Measurements from ENCODE around the gene MTRFR. TPM values are rescaled to one million over a fixed set of nuclear protein-coding genes. Genes with fewer than 3 reads are reported as not detected.

MTRFR gene
- total RNA-seq, 1 donor from 2014 or later = 12.7 TPM

DNA sequence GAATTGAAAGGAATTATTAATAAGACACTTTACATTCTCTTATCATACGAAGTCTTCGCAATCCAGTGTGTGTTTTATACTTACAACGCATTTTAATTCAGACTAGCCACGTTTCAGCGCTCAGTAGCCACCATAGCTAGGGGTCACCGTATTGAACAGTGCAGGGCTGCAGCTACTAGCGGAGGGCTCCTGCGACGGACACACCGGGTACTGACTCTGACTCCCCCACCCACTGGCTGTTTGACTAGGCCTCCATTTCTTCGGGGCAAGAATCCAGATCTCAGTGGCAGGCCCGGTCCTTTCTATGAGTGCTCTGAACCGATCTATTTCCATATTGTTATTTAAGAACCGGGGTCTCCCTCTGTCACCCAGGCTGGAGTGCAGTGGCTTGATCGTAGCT lies 39.9 kb downstream of the MTRFR start:
- no peak overlapping the region for H3K27ac ChIP-seq
- DNase-seq (no peak), ATAC-seq (no peak)
- no peaks in the 10 kb centered on the region for H3K27me3 ChIP-seq (ENCODE audit: low read depth)
- no peak overlapping the region for H3K4me3 ChIP-seq
- H3K36me3 ChIP-seq = no peaks in the 10 kb centered on the region
- intact Hi-C loops (cut with DNase I) = no loop called here
- no peaks in the 10 kb centered on the region for H3K9me3 ChIP-seq
- TF ChIP-seq, protein P1, sequence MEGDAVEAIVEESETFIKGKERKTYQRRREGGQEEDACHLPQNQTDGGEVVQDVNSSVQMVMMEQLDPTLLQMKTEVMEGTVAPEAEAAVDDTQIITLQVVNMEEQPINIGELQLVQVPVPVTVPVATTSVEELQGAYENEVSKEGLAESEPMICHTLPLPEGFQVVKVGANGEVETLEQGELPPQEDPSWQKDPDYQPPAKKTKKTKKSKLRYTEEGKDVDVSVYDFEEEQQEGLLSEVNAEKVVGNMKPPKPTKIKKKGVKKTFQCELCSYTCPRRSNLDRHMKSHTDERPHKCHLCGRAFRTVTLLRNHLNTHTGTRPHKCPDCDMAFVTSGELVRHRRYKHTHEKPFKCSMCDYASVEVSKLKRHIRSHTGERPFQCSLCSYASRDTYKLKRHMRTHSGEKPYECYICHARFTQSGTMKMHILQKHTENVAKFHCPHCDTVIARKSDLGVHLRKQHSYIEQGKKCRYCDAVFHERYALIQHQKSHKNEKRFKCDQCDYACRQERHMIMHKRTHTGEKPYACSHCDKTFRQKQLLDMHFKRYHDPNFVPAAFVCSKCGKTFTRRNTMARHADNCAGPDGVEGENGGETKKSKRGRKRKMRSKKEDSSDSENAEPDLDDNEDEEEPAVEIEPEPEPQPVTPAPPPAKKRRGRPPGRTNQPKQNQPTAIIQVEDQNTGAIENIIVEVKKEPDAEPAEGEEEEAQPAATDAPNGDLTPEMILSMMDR (IDR thresholded peaks at IDR 0.05) = no peak
- peaks cover 27% of the 10 kb centered on the region for H3K4me1 ChIP-seq

DNA sequence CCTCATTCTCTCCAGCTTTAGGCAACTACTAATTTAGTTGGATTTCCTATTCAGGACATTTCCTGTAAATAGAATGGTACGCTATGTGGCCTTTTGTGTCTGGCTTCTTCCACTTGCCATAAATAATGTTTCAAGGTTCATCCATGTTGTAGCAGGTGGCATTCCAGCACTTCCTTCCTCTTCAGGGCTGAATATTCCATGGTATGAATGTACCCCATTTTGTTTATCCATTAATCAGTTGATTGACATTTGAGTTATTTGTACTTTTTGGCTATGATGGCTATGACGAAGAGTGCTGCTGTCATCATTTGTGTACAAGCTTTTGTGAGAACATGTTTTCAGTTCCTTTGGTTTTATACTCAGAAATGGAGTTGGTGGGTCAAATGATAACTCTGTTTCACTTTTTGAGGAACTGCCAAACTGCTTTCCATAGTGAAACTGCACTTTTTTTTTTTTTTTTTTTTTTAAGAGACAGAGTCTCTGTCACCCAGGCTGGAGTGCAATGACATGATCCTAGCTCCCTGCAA lies 44.9 kb downstream of the MTRFR start:
- intact Hi-C loops (cut with DNase I) = no loop called here

DNA sequence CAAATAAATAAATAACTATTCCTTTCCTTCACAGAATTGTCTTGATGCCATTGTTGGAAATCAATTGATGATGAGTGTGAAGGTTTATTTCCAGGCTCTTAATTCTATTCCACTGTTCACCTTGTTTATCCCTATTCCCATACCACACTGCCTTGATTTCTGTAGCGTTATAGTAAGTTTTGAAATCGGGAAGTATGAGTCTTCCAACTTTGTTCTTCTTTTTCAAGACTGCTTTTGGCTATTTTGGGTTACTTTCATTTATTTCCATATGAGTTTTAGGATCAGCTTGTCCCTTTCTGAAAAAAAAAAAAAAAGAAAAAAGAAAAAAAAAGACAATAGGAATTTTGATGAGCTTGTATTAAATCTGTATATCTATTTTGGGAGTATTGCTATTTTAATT lies 47.7 kb downstream of the MTRFR start:
- intact Hi-C loops (cut with DNase I) = no loop called here
- no peak for DNase-seq

More for the DNA sequence above, 44.9 kb downstream of the MTRFR start:
- Histone ChIP-seq H3K27me3 (ENCODE audit: low read depth) (no peaks in the 10 kb centered on the region), H3K9me3 (no peaks in the 10 kb centered on the region), H3K4me1 (no peaks in the 10 kb centered on the region), H3K27ac (peak overlapping the region; percentile 42), H3K4me3 (no peak overlapping the region), H3K36me3 (no peaks in the 10 kb centered on the region)
- DNase-seq (no peak), ATAC-seq (peak; percentile 55 to 56)
- TF ChIP-seq, protein P1 (IDR thresholded peaks at IDR 0.05) = no peak

DNA sequence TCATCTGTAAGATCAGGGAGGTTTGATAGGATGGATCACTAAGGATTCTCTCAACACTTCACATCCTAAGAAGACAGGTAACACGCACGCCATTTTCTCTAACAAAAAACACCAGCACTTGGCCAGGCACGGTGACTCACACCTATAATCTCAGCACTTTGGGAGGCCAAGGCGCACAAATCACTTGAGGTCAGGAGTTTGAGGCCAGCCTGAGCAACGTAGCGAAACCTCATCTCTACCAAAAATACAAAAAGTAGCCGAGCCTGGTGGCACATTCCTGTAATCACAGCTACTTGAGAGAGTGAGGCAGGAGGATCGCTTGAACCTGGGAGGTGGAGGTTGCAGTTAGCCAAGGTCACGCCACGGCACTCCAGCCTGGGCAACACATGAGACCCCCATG lies 48.9 kb downstream of the MTRFR start:
- no peak for DNase-seq
- H3K27ac ChIP-seq = no peak overlapping the region
- no peaks in the 10 kb centered on the region for H3K9me3 ChIP-seq
- H3K4me3 ChIP-seq = no peak overlapping the region
- H3K4me1 ChIP-seq = no peaks in the 10 kb centered on the region
- intact Hi-C loops (cut with DNase I) = no loop called here
- no peaks in the 10 kb centered on the region for H3K36me3 ChIP-seq
- no peaks in the 10 kb centered on the region for H3K27me3 ChIP-seq (ENCODE audit: low read depth)
- no peak for ATAC-seq
- TF ChIP-seq, protein P1 (IDR thresholded peaks at IDR 0.05) = no peak

More for the DNA sequence above, 47.7 kb downstream of the MTRFR start:
- ATAC-seq = no peak
- no peaks in the 10 kb centered on the region for H3K9me3 ChIP-seq
- TF ChIP-seq, protein P1 (IDR thresholded peaks at IDR 0.05) = no peak
- no peak overlapping the region for H3K4me3 ChIP-seq
- H3K27ac ChIP-seq = no peak overlapping the region
- H3K27me3 ChIP-seq (ENCODE audit: low read depth) = no peaks in the 10 kb centered on the region
- H3K4me1 ChIP-seq = no peaks in the 10 kb centered on the region
- H3K36me3 ChIP-seq = no peaks in the 10 kb centered on the region

DNA sequence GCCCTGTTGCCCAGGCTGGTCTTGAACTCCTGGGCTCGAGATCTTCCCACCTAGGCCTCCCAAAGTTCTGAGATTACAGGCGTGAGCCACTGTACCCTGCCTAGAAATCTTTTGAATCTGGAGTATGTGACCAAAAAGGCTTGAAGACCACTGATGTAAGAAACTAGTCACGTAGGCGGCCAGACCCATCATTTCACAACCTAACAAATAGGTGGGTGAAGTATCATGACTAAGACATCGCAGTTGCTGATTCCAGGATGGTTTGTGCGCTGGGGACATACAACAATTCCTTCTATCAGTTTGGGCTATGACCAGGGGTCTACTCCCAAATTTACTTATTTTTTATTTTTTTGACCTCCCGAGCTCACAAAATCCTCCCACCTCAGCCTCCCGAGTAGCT lies 50.2 kb downstream of the MTRFR start:
- DNase-seq (no peak), ATAC-seq (no peak)
- TF ChIP-seq, protein P1 (IDR thresholded peaks at IDR 0.05) = no peak
- H3K9me3 ChIP-seq = no peaks in the 10 kb centered on the region
- H3K27ac ChIP-seq = no peak overlapping the region
- H3K27me3 ChIP-seq (ENCODE audit: low read depth) = no peaks in the 10 kb centered on the region
- no peaks in the 10 kb centered on the region for H3K4me1 ChIP-seq
- H3K4me3 ChIP-seq = no peak overlapping the region
- no peaks in the 10 kb centered on the region for H3K36me3 ChIP-seq
- intact Hi-C loops (cut with DNase I) = no loop called here
